Measurements from ENCODE around the gene RCAN2. TPM values are rescaled to one million over a fixed set of nuclear protein-coding genes. Genes with fewer than 3 reads are reported as not detected.

RCAN2 gene
- total and polyA plus RNA-seq, 2 experiments from 2014 or later = 44.9 to 55.6 TPM

DNA sequence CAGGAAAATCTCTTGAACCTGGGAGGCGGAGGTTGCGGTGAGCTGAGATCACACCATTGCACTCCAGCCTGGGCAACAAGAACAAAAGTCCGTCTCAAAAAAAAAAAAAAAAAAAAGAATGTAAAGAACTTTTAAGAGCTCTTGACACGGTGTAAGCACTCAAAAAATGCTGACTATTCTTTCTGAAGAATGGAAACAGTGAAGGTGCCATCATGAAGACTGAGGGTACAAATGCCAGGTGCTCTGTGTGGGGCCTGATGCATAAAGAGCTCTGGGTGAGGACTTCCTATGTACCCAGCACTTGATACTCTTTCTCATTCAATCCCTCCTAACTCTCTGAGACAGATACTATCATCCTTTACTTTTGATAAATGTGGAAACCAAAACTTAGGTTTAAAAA is 275.5 kb downstream of the RCAN2 start:
- Histone ChIP-seq H3K4me3 (no peak overlapping the region), H3K4me1 (ENCODE audit: low read depth) (peaks cover 3% of the 10 kb centered on the region), H3K27ac (no peak overlapping the region), H3K36me3 (no peaks in the 10 kb centered on the region), H3K27me3 (no peaks in the 10 kb centered on the region), H3K9me3 (ENCODE audit: low read depth) (no peaks in the 10 kb centered on the region)
- no peak for DNase-seq (ENCODE audit: low read depth in 1 of 2, low spot score in 1 of 2)
- TF ChIP-seq, protein P1, sequence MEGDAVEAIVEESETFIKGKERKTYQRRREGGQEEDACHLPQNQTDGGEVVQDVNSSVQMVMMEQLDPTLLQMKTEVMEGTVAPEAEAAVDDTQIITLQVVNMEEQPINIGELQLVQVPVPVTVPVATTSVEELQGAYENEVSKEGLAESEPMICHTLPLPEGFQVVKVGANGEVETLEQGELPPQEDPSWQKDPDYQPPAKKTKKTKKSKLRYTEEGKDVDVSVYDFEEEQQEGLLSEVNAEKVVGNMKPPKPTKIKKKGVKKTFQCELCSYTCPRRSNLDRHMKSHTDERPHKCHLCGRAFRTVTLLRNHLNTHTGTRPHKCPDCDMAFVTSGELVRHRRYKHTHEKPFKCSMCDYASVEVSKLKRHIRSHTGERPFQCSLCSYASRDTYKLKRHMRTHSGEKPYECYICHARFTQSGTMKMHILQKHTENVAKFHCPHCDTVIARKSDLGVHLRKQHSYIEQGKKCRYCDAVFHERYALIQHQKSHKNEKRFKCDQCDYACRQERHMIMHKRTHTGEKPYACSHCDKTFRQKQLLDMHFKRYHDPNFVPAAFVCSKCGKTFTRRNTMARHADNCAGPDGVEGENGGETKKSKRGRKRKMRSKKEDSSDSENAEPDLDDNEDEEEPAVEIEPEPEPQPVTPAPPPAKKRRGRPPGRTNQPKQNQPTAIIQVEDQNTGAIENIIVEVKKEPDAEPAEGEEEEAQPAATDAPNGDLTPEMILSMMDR (IDR thresholded peaks at IDR 0.05; ENCODE audit: low read depth, low read length) = no peak

DNA sequence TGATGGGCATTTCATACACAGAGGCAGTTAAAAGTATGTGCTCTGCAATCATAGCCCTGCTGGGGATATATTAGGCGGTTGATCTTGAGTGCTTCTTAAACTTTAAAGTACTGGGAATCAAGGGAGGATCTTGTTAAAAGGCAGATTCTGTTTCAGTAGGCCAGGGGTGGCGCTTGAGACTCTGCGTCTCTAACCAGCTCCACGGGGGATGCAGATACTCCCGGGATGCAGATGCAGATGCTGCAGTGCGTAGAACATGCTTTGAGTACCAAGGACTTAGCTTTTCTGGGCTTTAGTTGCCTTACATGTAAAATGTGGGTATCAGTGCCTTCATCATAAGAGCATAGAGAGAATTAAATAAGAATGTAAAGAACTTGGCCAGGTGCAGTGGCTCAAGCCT is 276.0 kb downstream of the RCAN2 start:
- H3K36me3 ChIP-seq = no peaks in the 10 kb centered on the region
- no peak overlapping the region for H3K27ac ChIP-seq
- H3K9me3 ChIP-seq (ENCODE audit: low read depth) = no peaks in the 10 kb centered on the region
- no peak overlapping the region for H3K4me3 ChIP-seq
- TF ChIP-seq, protein P1 (IDR thresholded peaks at IDR 0.05; ENCODE audit: low read depth, low read length) = no peak
- H3K27me3 ChIP-seq = no peaks in the 10 kb centered on the region
- H3K4me1 ChIP-seq (ENCODE audit: low read depth) = peaks cover 2% of the 10 kb centered on the region
- DNase-seq (ENCODE audit: low read depth in 1 of 2, low spot score in 1 of 2) = no peak

DNA sequence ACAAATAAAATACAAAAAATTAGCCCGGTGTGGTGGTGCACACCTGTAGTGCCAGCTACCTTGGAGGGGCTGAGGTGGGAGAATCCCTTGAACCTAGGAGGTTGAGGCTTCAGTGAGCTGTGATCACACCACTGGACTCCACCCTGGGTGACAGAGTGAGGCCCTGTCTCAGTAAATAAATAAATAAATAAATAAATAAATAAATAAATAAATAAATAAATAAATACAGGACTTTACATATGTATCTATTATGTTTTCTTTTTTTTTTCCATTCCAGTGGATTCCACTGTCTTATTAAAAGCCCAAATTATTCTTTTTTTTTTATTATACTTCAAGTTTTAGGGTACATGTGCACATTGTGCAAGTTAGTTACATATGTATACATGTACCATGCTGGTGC is 279.3 kb downstream of the RCAN2 start:
- Histone ChIP-seq H3K9me3 (ENCODE audit: low read depth) (no peaks in the 10 kb centered on the region), H3K27ac (no peak overlapping the region), H3K27me3 (no peaks in the 10 kb centered on the region), H3K36me3 (no peaks in the 10 kb centered on the region), H3K4me3 (no peak overlapping the region), H3K4me1 (ENCODE audit: low read depth) (no peaks in the 10 kb centered on the region)
- TF ChIP-seq, protein P1 (IDR thresholded peaks at IDR 0.05; ENCODE audit: low read depth, low read length) = no peak
- DNase-seq (ENCODE audit: low read depth in 1 of 2, low spot score in 1 of 2) = no peak

DNA sequence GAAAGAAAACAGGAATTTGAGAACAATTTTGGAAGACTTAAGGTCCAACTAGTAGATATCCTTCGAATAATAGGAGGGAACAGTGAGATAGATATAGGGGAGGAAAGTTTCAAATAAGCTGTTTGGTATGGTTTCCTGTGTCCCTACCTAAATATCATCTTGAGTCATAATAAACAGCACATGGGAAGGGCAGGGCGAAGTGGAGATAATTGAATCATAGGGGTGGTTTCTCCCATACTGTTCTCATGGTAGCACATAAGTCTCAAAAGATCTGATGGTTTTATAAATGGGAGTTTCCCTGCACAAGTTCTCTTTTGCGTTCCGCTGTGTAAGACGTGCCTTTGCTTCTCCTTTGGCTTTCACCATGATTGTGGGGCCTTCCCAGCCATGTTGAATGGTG is 281.0 kb downstream of the RCAN2 start:
- Histone ChIP-seq H3K27me3 (no peaks in the 10 kb centered on the region), H3K27ac (no peak overlapping the region), H3K4me3 (no peak overlapping the region), H3K4me1 (ENCODE audit: low read depth) (no peaks in the 10 kb centered on the region), H3K36me3 (no peaks in the 10 kb centered on the region), H3K9me3 (ENCODE audit: low read depth) (no peaks in the 10 kb centered on the region)
- TF ChIP-seq, protein P1 (IDR thresholded peaks at IDR 0.05; ENCODE audit: low read depth, low read length) = no peak
- no peak for DNase-seq (ENCODE audit: low read depth in 1 of 2, low spot score in 1 of 2)

DNA sequence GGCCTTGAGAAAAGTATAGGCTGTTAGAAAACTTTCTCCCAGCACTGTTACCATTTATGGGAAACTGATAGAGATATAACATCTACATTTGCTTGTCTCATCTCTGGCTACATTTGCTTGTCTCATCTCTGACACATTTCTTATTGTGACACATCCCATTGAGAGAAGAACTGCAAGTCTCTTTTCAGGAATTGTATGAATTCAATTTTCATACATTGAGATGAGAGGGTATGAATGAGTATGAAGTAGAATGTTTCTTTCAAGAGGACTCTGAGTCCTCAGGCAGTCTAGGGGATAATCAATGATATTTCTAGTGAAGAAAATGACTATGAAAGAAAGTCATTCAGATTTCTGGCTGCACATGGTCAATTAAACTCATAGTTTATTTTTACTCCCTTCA is 282.9 kb downstream of the RCAN2 start:
- TF ChIP-seq, protein P1 (IDR thresholded peaks at IDR 0.05; ENCODE audit: low read depth, low read length) = no peak
- no peak for DNase-seq (ENCODE audit: low read depth in 1 of 2, low spot score in 1 of 2)
- Histone ChIP-seq H3K27ac (no peak overlapping the region), H3K27me3 (no peaks in the 10 kb centered on the region), H3K4me3 (no peak overlapping the region), H3K4me1 (ENCODE audit: low read depth) (no peaks in the 10 kb centered on the region), H3K36me3 (no peaks in the 10 kb centered on the region), H3K9me3 (ENCODE audit: low read depth) (no peaks in the 10 kb centered on the region)

DNA sequence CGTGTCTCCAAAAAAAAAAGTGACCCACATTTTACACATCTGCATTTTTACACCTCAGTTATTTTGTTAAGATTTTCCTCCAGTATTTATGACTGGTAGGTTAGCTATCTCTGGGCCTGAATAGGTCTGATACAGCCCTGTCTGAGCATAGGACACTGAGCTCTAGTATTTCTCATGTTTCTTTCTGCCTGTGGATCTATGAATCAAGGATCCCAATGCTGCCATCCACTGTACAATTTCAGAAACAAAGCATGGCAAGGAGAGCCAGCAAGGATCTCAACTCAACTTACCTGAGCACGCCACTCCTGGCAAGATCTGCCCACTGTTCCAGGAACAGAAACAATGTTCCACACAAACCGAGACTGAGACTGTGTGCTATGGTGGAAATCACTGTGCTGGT is 284.1 kb downstream of the RCAN2 start:
- H3K4me1 ChIP-seq (ENCODE audit: low read depth) = no peaks in the 10 kb centered on the region
- H3K27me3 ChIP-seq = no peaks in the 10 kb centered on the region
- TF ChIP-seq, protein P1 (IDR thresholded peaks at IDR 0.05; ENCODE audit: low read depth, low read length) = no peak
- H3K36me3 ChIP-seq = no peaks in the 10 kb centered on the region
- no peak for DNase-seq (ENCODE audit: low read depth in 1 of 2, low spot score in 1 of 2)
- H3K9me3 ChIP-seq (ENCODE audit: low read depth) = no peaks in the 10 kb centered on the region
- H3K4me3 ChIP-seq = no peak overlapping the region
- no peak overlapping the region for H3K27ac ChIP-seq
